ENCODE measurements around the gene CYB5D1.

- TF ChIP-seq CTCF (IDR thresholded peaks at IDR 0.05; ENCODE audit: insufficient read depth, low read length, poor library complexity, severe bottlenecking), result peak; percentile 57
- TF ChIP-seq EZH2phosphoT487 (conservative IDR thresholded peaks at IDR 0.05; ENCODE audit: low read length), result no peak
Measured at GRCh38 chr17:7862692-7863437, 5.1 kb downstream of the CYB5D1 start.
